ENCODE results near the gene CYP2U1.

CYP2U1 gene

GRCh38 chr4:107987916-107988762, 56.8 kb downstream of the CYP2U1 start:
- no peak for DNase-seq (ENCODE audit: low read depth)

- DNase-seq (ENCODE audit: low read depth), result no peak
Measured at GRCh38 chr4:107988763-107989035, 57.4 kb downstream of the CYP2U1 start.

DNA sequence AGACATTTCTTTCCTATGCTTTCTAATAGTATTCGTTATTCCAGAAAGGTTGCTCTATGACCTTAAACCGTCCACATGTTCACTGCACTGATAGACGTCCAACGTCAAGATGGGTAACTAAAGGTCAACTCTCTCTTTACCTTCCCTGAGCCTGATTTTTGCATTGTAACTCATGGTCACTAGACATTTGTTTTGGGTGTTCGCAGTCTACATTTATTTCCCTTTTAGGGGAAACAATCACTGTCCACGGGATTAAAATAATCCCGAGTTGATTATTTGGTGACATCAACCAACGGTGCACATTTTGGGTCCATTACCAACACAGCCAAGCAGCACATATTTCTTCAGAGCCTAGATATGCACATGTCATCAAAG, 57.8 kb downstream of the CYP2U1 start:
- no peak for DNase-seq (ENCODE audit: low read depth)

GRCh38 chr4:107989537-107990386, 58.4 kb downstream of the CYP2U1 start, which contains the start of gene HADH:
HADH (plus strand) TSS chr4:107989889; CDS start chr4:107989933, 44 bp downstream.
- peak; percentile 66 for DNase-seq (ENCODE audit: low read depth)

- DNase-seq (ENCODE audit: low read depth), result no peak
Measured at GRCh38 chr4:107991945-107992630, 60.7 kb downstream of the CYP2U1 start.

GRCh38 chr4:107993969-107994368, 62.6 kb downstream of the CYP2U1 start:
- DNase-seq (ENCODE audit: low read depth), result no peak

DNA sequence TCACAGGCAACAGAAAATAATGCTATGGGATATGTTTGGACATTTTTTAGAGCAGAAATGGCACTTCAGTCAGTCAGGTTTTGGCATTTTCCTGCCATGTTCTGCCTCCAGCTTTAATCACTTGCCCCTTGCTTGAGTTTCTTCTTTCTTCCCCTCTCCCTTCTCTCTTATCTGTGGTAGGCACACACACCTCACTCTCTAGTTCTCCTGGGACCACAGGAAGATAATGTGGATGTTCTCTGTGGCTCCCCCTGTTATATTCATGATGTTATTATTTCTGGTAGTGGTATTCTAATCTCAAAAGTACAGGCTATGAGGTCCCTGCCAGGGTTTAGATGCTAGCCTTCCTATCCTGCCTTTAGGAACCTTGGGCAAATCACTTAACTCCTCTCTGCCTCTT, 63.5 kb downstream of the CYP2U1 start:
- DNase-seq (ENCODE audit: low read depth), result no peak

- DNase-seq (ENCODE audit: low read depth), result no peak
Measured at GRCh38 chr4:107996949-107997788, 65.8 kb downstream of the CYP2U1 start.

DNA sequence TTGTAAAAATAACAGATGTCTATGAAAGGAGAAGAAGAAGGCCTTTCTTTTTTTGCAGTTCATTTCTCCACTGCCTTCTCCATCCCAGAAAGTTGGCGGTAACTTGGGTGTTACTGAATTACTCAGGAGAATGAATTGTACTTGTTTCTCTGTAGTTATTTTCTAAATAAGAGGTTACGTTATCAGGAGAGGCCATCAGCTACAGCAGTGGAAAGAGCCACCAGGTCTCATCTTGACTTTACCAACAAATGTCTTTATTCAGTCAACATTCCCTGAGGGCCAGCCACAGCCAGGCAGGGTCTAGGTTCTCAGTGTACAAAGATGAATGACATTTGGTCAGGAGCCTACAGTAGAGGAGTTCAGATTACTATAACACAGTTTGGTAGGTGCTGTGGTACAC, 66.4 kb downstream of the CYP2U1 start:
- no peak for DNase-seq (ENCODE audit: low read depth)

- no peak for DNase-seq (ENCODE audit: low read depth)
Measured at GRCh38 chr4:107999932-108000539, 68.7 kb downstream of the CYP2U1 start.

GRCh38 chr4:108001540-108002135, 70.3 kb downstream of the CYP2U1 start:
- no peak for DNase-seq (ENCODE audit: low read depth)

Measured in CMK (cell line).